BE2C (cell line): ENCODE results near the gene CREB1.

Experiments
- DNase-seq: peaks from one replicate; pipeline ENCODE4 v3.0.0-alpha.2; 2020
- H3K27me3 ChIP-seq: fragments of 250-450 bp; sonication (Bioruptor Pico); 2 replicates; pipeline ENCODE4 v1.5.1; 2020; ENCODE audit warnings: mild to moderate bottlenecking
- H3K36me3 ChIP-seq: fragments of 250-450 bp; sonication (Bioruptor Pico); 2 replicates; pipeline ENCODE4 v1.5.1; 2020; ENCODE audit warnings: mild to moderate bottlenecking
- H3K4me1 ChIP-seq: fragments of 250-450 bp; sonication (Bioruptor Pico); 2 replicates; pipeline ENCODE4 v1.5.1; 2020
- H3K4me3 ChIP-seq: 2 replicates; pipeline ENCODE4 v1.5.1; 2011; ENCODE audit warnings: low read depth, low read length
- H3K9me3 ChIP-seq: fragments of 250-450 bp; sonication (Bioruptor Pico); 2 replicates; pipeline ENCODE4 v1.5.1; 2020
- CTCF ChIP-seq: IDR thresholded peaks from 2 replicates; pipeline ENCODE4 v1.5.1; 2012; ENCODE audit warnings: mild to moderate bottlenecking, low read depth, low read length

Gene CREB1

GRCh38 chr2:207539470-207539869 lies 9.7 kb downstream of the CREB1 start:
- no peaks in the 10 kb centered on the region for H3K27me3 ChIP-seq
- H3K36me3 ChIP-seq: no peaks in the 10 kb centered on the region
- no peak overlapping the region for H3K4me3 ChIP-seq
- no peak for DNase-seq
- no peak for TF ChIP-seq CTCF
- no peaks in the 10 kb centered on the region for H3K9me3 ChIP-seq
- no peaks in the 10 kb centered on the region for H3K4me1 ChIP-seq

GRCh38 chr2:207540431-207540830 lies 10.7 kb downstream of the CREB1 start:
- DNase-seq: no peak
- Histone ChIP-seq H3K27me3 (no peaks in the 10 kb centered on the region), H3K36me3 (no peaks in the 10 kb centered on the region), H3K9me3 (no peaks in the 10 kb centered on the region), H3K4me1 (no peaks in the 10 kb centered on the region), H3K4me3 (no peak overlapping the region)
- TF ChIP-seq CTCF: no peak

- H3K27me3 ChIP-seq: no peaks in the 10 kb centered on the region
- no peak for DNase-seq
- no peak for TF ChIP-seq CTCF
- H3K9me3 ChIP-seq: no peaks in the 10 kb centered on the region
- no peak overlapping the region for H3K4me3 ChIP-seq
- H3K4me1 ChIP-seq: no peaks in the 10 kb centered on the region
- no peaks in the 10 kb centered on the region for H3K36me3 ChIP-seq
Measured at GRCh38 chr2:207541933-207542332, 12.2 kb downstream of the CREB1 start.

- no peak for TF ChIP-seq CTCF
- Histone ChIP-seq H3K4me1 (no peaks in the 10 kb centered on the region), H3K9me3 (no peaks in the 10 kb centered on the region), H3K27me3 (no peaks in the 10 kb centered on the region), H3K36me3 (no peaks in the 10 kb centered on the region), H3K4me3 (no peak overlapping the region)
- DNase-seq: no peak
Measured at GRCh38 chr2:207543272-207543671, 13.5 kb downstream of the CREB1 start.

GRCh38 chr2:207546822-207547221 lies 17.1 kb downstream of the CREB1 start:
- H3K36me3 ChIP-seq: no peaks in the 10 kb centered on the region
- no peak overlapping the region for H3K4me3 ChIP-seq
- H3K9me3 ChIP-seq: no peaks in the 10 kb centered on the region
- no peaks in the 10 kb centered on the region for H3K4me1 ChIP-seq
- no peak for TF ChIP-seq CTCF
- no peaks in the 10 kb centered on the region for H3K27me3 ChIP-seq
- DNase-seq: no peak

GRCh38 chr2:207549145-207549544 lies 19.4 kb downstream of the CREB1 start:
- H3K27me3 ChIP-seq: no peaks in the 10 kb centered on the region
- no peaks in the 10 kb centered on the region for H3K4me1 ChIP-seq
- no peak for DNase-seq
- no peak overlapping the region for H3K4me3 ChIP-seq
- H3K9me3 ChIP-seq: no peaks in the 10 kb centered on the region
- no peaks in the 10 kb centered on the region for H3K36me3 ChIP-seq
- no peak for TF ChIP-seq CTCF
